ENCODE data around the gene KANK2.
A peak's percentile ranks its signal among the peaks of the same experiment; 100 is the strongest.

Gene KANK2

GRCh38 chr19:11197291-11198174 lies at the start of gene KANK2:
KANK2 (minus strand) TSS chr19:11197545; CDS start chr19:11194511, 3,034 bp downstream.
- DNase-seq (ENCODE audit: low read depth in 3 of 3): peak; percentile 41 to 63 (median 60)

- DNase-seq (ENCODE audit: low read depth in 3 of 3): no peak
Measured at GRCh38 chr19:11246941-11247340, 49.6 kb upstream of the KANK2 start.

- no peak for DNase-seq (ENCODE audit: low read depth in 3 of 3)
Measured at GRCh38 chr19:11244846-11245589, 47.7 kb upstream of the KANK2 start.

GRCh38 chr19:11243798-11244169 lies 46.4 kb upstream of the KANK2 start:
- peak in 1 of 3 experiments; percentile 2 for DNase-seq (ENCODE audit: low read depth in 3 of 3)

GRCh38 chr19:11242864-11243797 lies 45.8 kb upstream of the KANK2 start:
- DNase-seq (ENCODE audit: low read depth in 3 of 3): peak; percentile 72 to 83 (median 73)

- DNase-seq (ENCODE audit: low read depth in 3 of 3): no peak
Measured at GRCh38 chr19:11242025-11242424, 44.7 kb upstream of the KANK2 start.

- DNase-seq (ENCODE audit: low read depth in 3 of 3): no peak
Measured at GRCh38 chr19:11240008-11240444, 42.7 kb upstream of the KANK2 start.

- DNase-seq (ENCODE audit: low read depth in 3 of 3): no peak
Measured at GRCh38 chr19:11239377-11240000, 42.1 kb upstream of the KANK2 start, which contains the start of gene ANGPTL8. ANGPTL8 (plus strand) TSS chr19:11239619; CDS start chr19:11239638, 19 bp downstream.

- DNase-seq (ENCODE audit: low read depth in 3 of 3): no peak
Measured at GRCh38 chr19:11238781-11239376, 41.5 kb upstream of the KANK2 start.

GRCh38 chr19:11238041-11238440 lies 40.7 kb upstream of the KANK2 start:
- no peak for DNase-seq (ENCODE audit: low read depth in 3 of 3)

- no peak for DNase-seq (ENCODE audit: low read depth in 3 of 3)
Measured at GRCh38 chr19:11237321-11237720, 40.0 kb upstream of the KANK2 start.

GRCh38 chr19:11236324-11237301 lies 39.3 kb upstream of the KANK2 start:
- no peak for DNase-seq (ENCODE audit: low read depth in 3 of 3)

- DNase-seq (ENCODE audit: low read depth in 3 of 3): no peak
Measured at GRCh38 chr19:11234486-11235075, 37.2 kb upstream of the KANK2 start.

GRCh38 chr19:11233073-11233472 lies 35.7 kb upstream of the KANK2 start:
- DNase-seq (ENCODE audit: low read depth in 3 of 3): no peak

GRCh38 chr19:11232555-11232954 lies 35.2 kb upstream of the KANK2 start:
- no peak for DNase-seq (ENCODE audit: low read depth in 3 of 3)

GRCh38 chr19:11230621-11231386 lies 33.5 kb upstream of the KANK2 start:
- DNase-seq (ENCODE audit: low read depth in 3 of 3): no peak

GRCh38 chr19:11227195-11227886 lies 30.0 kb upstream of the KANK2 start:
- no peak for DNase-seq (ENCODE audit: low read depth in 3 of 3)

GRCh38 chr19:11226716-11227166 lies 29.4 kb upstream of the KANK2 start:
- DNase-seq (ENCODE audit: low read depth in 3 of 3): no peak
